LHCN-M2 (cell line): ENCODE measurements around the gene PARD6B. TPM values are rescaled to one million over a fixed set of nuclear protein-coding genes. Genes with fewer than 3 reads are reported as not detected.
"Not testable (repeated sequence)": the region's sequence is repeated elsewhere in the genome, so short reads cannot be mapped to it uniquely, and the experiment has no call there.

Experiments
- DNase-seq: peaks from one replicate; pipeline ENCODE4 v3.0.0-alpha.2; 2012; ENCODE audit warnings: low read depth
- total RNA-seq: library from RNA; depleted of rRNA; stranded (reverse); fragments of >200 nt; gene quantifications from 2 replicates; pipeline ENCODE4 v1.2.3, GENCODE V29; 2014; rRNA removed

The PARD6B gene
- total RNA-seq, 1 experiment from 2014 or later, result 0.06 TPM

DNA sequence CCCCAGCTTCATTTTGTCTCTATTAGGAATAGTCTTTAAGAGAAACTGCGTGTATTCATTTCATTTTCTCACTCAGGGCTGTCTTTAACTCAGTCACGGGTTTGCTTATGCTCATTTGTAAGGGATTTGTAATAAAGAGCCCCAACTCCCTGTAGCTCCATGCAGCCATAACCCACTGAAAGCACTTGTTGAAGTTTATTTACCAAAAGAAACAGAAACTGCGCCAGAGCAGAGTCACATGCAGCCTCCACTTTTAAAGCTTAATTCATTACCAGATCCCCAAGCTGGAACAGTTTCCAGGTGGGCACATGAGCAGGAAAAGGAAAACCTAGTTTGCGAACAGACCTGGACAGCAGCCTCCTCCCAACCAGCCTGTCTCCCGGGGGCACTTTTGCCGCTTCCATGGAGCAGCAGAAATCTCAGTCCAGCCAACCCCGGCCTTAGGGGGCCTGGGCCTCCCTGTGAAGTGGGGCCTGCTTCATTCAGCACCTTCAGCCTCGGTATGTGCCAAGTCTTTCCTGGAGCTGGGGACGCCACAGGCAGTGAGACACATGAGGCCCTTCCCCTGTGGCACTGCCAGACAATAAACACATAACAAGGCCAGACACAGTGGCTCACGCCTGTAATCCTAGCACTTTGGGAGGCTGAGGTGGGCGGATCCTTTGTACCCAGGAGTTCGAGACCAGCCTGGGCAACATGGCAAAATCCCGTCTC is 68.0 kb downstream of the PARD6B start:
- no peak for DNase-seq

- DNase-seq, result no peak
Measured at GRCh38 chr20:50799890-50800550, 68.6 kb downstream of the PARD6B start.

GRCh38 chr20:50800986-50801746 is 69.8 kb downstream of the PARD6B start:
- DNase-seq, result not testable (repeated sequence)

DNA sequence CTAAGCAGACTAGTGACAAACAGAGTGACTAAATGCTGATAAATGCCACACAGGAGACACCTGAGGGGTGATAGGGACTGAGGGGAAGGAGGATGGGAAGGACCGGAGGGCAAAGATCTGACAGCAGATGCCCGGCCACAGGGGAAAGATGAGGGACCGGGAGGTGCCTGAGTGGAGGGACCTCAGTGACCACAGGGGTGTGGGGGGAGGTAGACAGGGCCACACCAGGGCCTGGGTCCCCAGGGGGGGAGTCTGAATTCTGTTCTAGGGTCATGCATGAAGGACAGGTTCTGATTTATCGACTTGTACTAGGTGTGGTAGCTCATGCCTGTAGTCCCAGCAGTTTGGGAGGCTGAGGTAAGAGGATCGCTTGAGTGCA is 70.4 kb downstream of the PARD6B start:
- DNase-seq, result no peak

DNA sequence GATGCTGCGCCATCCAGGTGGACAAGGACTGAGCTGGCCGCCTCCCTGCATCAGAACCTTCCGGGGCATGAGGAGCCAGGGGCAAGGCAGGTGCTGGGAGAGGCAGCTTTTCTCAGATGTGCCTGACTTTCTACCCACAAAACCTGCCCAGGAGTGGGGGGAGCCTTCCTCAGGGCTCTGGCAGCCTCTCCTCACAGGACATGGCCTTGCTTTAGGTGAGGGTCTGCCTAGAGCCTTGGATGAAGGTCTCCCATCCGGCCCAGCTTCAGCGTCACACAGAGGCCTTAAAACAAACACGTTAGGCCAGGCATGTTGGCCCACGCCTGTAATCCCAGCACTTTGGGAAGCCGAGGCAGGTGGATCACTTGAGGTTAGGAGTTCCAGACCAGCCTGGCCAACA is 70.9 kb downstream of the PARD6B start:
- no peak for DNase-seq

GRCh38 chr20:50804437-50805348 is 73.3 kb downstream of the PARD6B start:
- no peak for DNase-seq

DNA sequence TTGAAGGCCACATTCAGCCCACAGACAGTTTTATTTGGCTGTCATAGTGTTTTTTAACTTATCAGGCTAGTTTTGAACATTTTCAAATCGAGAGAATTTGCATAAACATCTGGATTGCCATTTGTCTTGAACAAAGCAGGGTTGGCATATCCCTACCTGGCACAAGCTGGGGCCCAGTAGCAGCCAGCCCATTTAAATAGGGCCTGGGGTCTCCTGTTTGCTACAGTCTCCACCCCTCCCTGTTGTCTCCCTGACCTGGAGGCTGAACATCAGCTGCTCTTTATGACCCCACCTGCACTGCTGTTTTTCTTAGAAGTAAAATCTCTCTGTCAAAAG is 73.9 kb downstream of the PARD6B start:
- DNase-seq, result no peak

GRCh38 chr20:50806126-50806768 is 74.9 kb downstream of the PARD6B start:
- no peak for DNase-seq

Other genes starting within 250 kb of the PARD6B start
- 57.1 and 58.3 TPM in 2 replicates for gene PTPN1, start 221.2 kb upstream of the PARD6B start, total RNA-seq
- gene RIPOR3, start 40.0 kb upstream of the PARD6B start, total RNA-seq, result 0.13 TPM in 1 of 2 replicates, not detected in the other
- gene BCAS4, start 63.5 kb downstream of the PARD6B start, total RNA-seq, result 9.7 and 14.5 TPM in 2 replicates
- 18.6 and 25.5 TPM in 2 replicates for gene ADNP, start 199.9 kb downstream of the PARD6B start, total RNA-seq
- 83.2 and 122 TPM in 2 replicates for gene DPM1, start 227.0 kb downstream of the PARD6B start, total RNA-seq
- 9.1 and 9.6 TPM in 2 replicates for gene MOCS3, start 227.2 kb downstream of the PARD6B start, total RNA-seq